ENCODE data around the gene COG3.

DNA sequence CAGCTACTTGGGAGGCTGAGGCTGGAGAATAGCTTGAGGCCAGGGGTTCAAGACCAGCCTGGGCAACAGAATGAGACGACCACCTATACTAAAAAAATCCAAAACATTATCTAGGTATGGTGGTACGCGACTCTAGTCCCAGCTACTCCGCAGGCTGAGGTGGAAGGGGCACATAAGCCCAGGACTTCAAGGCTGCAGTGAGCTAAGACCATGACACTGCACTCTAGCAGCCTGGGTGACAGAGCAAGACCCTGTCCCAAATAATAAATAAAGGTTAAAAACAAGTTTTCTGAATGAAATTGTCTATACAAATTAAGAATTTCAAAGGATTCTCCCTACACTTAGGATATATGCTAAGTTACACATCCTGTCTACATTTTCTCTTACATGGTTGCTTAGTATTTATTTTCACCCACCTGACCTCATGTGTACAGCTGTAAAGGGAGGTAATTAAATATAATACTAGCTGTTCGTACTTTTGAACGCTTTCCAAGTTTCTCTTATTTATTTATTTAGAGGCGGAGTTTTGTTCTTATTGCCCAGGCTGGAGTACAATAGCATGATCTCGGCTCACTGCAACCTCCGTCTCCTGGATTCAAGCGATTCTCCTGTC lies 48.1 kb upstream of the COG3 start:
- TF ChIP-seq CTCF (IDR thresholded peaks at IDR 0.05) (no peak), POLR2A (IDR thresholded peaks at IDR 0.05) (no peak)

All from testis (tissue), 2 donors.